Parathyroid adenoma (tissue), 2 donors: ENCODE data around the gene CELA2A.
"Not testable (repeated sequence)": the region's sequence is repeated elsewhere in the genome, so short reads cannot be mapped to it uniquely, and the experiment has no call there.

Source experiments
- H2AFZ ChIP-seq: fragments of 300-600 bp; sonication (generic); one replicate; pipeline ENCODE4 v1.7.0; 2017; ENCODE audit warnings: antibody characterized with exemption, mild to moderate bottlenecking
- H3K27ac ChIP-seq: fragments of 300-600 bp; sonication (generic); one replicate; pipeline ENCODE4 v1.7.0; 2017
- H3K27me3 ChIP-seq: fragments of 300-600 bp; sonication (generic); one replicate; pipeline ENCODE4 v1.7.0; 2017; ENCODE audit warnings: low read length; ENCODE audit not compliant: control insufficient read depth, insufficient read depth
- H3K36me3 ChIP-seq: fragments of 300-600 bp; sonication (generic); one replicate; pipeline ENCODE4 v1.7.0; 2017; ENCODE audit warnings: low read length; ENCODE audit not compliant: control insufficient read depth, insufficient read depth
- H3K4me1 ChIP-seq: fragments of 300-600 bp; sonication (generic); one replicate; pipeline ENCODE4 v1.7.0; 2017; ENCODE audit warnings: control low read depth
- H3K4me2 ChIP-seq: fragments of 300-600 bp; sonication (generic); one replicate; pipeline ENCODE4 v1.7.0; 2017; ENCODE audit warnings: low read length
- H3K4me3 ChIP-seq: fragments of 300-600 bp; sonication (generic); one replicate; pipeline ENCODE4 v1.7.0; 2017; ENCODE audit warnings: low read depth, low read length
- H3K79me2 ChIP-seq: fragments of 300-600 bp; sonication (generic); one replicate; pipeline ENCODE4 v1.7.0; 2017; ENCODE audit warnings: control low read depth
- H3K9ac ChIP-seq: fragments of 300-600 bp; sonication (generic); one replicate; pipeline ENCODE4 v1.7.0; 2017; ENCODE audit warnings: mild to moderate bottlenecking
- H3K9me3 ChIP-seq: fragments of 300-600 bp; sonication (generic); one replicate; pipeline ENCODE4 v1.7.0; 2017; ENCODE audit warnings: low read length; ENCODE audit not compliant: control insufficient read depth
- TF ChIP-seq, protein P1 (sequence below): fragments of 300-600 bp; sonication (generic); IDR thresholded peaks from one replicate; pipeline ENCODE4 v1.7.0; 2017; ENCODE audit warnings: antibody characterized with exemption, mild to moderate bottlenecking
- donor health status: primary hyperparathyroidism.

Gene CELA2A

DNA sequence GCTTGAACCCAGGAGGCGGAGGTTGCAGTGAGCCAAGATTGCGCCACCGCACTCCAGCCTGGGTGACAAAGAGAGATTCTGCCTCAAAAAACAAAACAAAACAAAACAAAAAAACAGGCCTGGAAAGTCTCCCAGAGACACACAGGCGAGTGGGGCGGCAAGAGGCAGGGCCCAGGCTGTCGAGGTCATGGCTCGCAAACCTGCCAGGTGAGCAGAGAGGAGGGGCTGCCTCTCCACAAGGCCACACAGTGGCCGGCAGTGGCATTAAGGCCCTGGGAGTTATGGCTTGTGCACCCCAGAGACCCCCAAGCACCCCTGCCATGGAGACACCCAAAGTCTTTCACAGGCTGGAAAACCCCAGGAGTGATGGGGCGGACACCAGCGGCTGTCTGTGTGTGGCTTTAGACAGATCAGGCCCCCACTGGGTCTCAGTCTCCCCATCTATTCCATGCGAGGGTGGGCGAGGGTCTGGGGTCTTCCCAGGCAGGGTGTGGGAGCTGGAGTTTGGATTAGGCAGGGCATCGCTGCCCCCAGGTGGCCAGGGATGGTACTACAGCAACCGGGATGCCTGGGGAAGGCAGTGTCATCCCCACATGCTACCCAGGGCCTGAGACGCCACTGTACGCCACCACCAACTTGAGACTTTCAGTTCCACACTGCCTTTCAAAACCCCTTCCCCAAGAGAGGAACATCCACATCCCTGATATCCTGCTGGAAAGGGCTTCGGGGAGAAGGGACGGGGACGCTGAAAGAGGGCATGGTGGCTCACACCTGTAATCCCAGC lies 25.6 kb upstream of the CELA2A start:
- no peak overlapping the region for H3K9ac ChIP-seq
- no peak overlapping the region for H3K4me2 ChIP-seq
- H3K36me3 ChIP-seq, result no peaks in the 10 kb centered on the region
- H3K4me1 ChIP-seq, result no peaks in the 10 kb centered on the region
- no peak overlapping the region for H2AFZ ChIP-seq
- TF ChIP-seq, protein P1, sequence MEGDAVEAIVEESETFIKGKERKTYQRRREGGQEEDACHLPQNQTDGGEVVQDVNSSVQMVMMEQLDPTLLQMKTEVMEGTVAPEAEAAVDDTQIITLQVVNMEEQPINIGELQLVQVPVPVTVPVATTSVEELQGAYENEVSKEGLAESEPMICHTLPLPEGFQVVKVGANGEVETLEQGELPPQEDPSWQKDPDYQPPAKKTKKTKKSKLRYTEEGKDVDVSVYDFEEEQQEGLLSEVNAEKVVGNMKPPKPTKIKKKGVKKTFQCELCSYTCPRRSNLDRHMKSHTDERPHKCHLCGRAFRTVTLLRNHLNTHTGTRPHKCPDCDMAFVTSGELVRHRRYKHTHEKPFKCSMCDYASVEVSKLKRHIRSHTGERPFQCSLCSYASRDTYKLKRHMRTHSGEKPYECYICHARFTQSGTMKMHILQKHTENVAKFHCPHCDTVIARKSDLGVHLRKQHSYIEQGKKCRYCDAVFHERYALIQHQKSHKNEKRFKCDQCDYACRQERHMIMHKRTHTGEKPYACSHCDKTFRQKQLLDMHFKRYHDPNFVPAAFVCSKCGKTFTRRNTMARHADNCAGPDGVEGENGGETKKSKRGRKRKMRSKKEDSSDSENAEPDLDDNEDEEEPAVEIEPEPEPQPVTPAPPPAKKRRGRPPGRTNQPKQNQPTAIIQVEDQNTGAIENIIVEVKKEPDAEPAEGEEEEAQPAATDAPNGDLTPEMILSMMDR, result peak; percentile 86
- no peaks in the 10 kb centered on the region for H3K79me2 ChIP-seq
- no peaks in the 10 kb centered on the region for H3K27me3 ChIP-seq
- no peak overlapping the region for H3K4me3 ChIP-seq
- no peak overlapping the region for H3K27ac ChIP-seq
- no peaks in the 10 kb centered on the region for H3K9me3 ChIP-seq

DNA sequence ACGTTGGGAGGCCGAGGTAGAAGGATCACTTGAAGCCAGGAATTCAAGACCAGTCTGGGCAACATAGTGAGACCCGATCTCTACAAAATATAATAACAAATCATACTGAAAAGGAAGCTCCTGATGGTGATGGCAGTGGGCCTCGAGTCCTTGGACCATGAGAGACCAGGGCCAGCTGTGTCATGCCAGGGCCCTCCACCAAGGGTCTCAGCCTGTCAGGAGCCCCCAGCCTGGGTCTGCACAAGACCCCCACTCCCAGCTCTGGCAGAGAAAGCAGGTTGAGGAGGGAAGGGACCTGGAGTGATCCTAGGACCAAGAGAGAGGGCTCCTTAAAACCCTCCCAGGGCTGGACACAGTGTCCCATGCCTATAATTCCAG lies 25.0 kb upstream of the CELA2A start:
- H3K4me3 ChIP-seq, result no peak overlapping the region
- no peaks in the 10 kb centered on the region for H3K9me3 ChIP-seq
- no peaks in the 10 kb centered on the region for H3K79me2 ChIP-seq
- H3K27ac ChIP-seq, result no peak overlapping the region
- H3K4me1 ChIP-seq, result no peaks in the 10 kb centered on the region
- H3K4me2 ChIP-seq, result no peak overlapping the region
- no peaks in the 10 kb centered on the region for H3K27me3 ChIP-seq
- H3K36me3 ChIP-seq, result no peaks in the 10 kb centered on the region
- TF ChIP-seq, protein P1, result no peak
- no peak overlapping the region for H3K9ac ChIP-seq
- H2AFZ ChIP-seq, result no peak overlapping the region

DNA sequence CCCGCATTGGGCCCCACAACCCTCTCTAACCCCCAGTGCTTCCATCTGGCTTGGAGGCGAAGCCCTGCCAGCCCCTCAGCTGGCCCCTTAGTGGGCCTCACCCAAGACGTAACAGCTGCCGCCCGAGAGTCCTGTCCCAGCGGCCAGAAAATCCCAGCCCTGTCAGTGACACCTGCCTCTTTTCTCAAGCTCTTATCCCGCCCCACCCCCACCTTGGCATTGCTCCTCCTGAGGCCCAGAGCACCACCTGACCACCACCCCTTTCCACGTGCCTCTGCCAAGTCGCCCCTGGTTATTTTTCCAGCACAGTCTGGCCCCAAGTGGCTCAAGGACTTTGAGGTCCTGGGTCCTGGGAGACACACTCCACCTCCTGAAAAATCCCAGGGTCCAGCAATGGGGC lies 24.2 kb upstream of the CELA2A start:
- H3K27ac ChIP-seq, result no peak overlapping the region
- no peak overlapping the region for H2AFZ ChIP-seq
- no peaks in the 10 kb centered on the region for H3K79me2 ChIP-seq
- H3K27me3 ChIP-seq, result no peaks in the 10 kb centered on the region
- TF ChIP-seq, protein P1, result no peak
- no peaks in the 10 kb centered on the region for H3K4me1 ChIP-seq
- H3K4me2 ChIP-seq, result no peak overlapping the region
- no peaks in the 10 kb centered on the region for H3K36me3 ChIP-seq
- no peak overlapping the region for H3K4me3 ChIP-seq
- H3K9me3 ChIP-seq, result no peaks in the 10 kb centered on the region
- H3K9ac ChIP-seq, result no peak overlapping the region

DNA sequence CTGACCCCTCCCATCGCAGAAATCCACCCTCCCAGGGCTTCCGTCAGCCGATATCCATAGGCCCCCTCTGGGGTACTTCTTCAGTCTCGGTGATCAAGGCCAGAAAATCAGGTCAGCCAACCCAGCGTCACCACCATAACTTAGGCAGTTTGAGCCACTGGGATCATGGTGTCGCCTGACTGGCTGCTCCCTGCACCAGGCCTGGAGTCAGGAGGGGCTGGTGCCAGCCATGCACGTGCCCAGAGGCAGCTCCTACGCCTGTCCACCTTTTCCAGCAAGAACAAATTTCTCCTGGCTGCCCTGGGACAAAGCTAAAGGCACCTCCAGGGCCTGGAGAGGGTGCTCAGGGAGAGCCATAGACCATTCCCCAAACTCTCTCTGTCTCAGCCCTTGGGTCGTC lies 23.1 kb upstream of the CELA2A start:
- Histone ChIP-seq H3K4me1 (no peaks in the 10 kb centered on the region), H3K4me2 (no peak overlapping the region), H2AFZ (no peak overlapping the region), H3K36me3 (no peaks in the 10 kb centered on the region), H3K27me3 (no peaks in the 10 kb centered on the region), H3K79me2 (no peaks in the 10 kb centered on the region), H3K9ac (no peak overlapping the region), H3K9me3 (no peaks in the 10 kb centered on the region), H3K27ac (no peak overlapping the region), H3K4me3 (no peak overlapping the region)
- TF ChIP-seq, protein P1, result no peak

DNA sequence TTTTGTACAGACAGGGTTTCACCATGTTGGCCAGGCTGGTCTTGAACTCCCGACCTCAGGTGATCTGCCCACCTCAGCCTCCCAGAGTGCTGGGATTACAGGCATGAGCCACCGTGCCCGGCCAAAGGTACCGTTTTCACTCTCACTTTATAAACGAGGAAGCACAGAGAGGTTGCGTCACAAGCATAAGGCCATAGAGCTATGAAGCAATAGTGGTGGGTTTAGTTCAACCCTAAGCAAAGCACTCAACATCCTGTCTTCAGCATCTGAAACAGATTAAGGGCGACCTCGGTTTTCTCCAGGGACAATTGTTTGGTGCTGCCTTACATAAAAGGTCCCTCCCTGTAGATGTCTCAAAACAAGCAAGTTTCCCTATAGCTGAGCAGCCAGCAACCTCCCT lies 21.8 kb upstream of the CELA2A start:
- H3K4me2 ChIP-seq, H3K4me3 ChIP-seq, H3K36me3 ChIP-seq, H3K4me1 ChIP-seq, H3K27me3 ChIP-seq, H3K9me3 ChIP-seq, H3K27ac ChIP-seq, H3K9ac ChIP-seq, H2AFZ ChIP-seq, H3K79me2 ChIP-seq: not testable (repeated sequence)
